HepG2 (cell line): Measurements from ENCODE around the gene ARFGEF2. TPM values are rescaled to one million over a fixed set of nuclear protein-coding genes. Genes with fewer than 3 reads are reported as not detected.

Experiments used
- ATF1 ChIP-seq: IDR thresholded peaks from 2 replicates; pipeline ENCODE4 v1.6.1; 2016; ENCODE audit warnings: mild to moderate bottlenecking, control low read depth
- ETV5 ChIP-seq: IDR thresholded peaks from 2 replicates; pipeline ENCODE4 v1.6.1; 2018; ENCODE audit warnings: missing biosample characterization, missing genetic modification reagents, inconsistent platforms, borderline replicate concordance
- FOXA1 ChIP-seq, 2 experiments: fragments of 450-650 bp in 1 of 2; sonication (generic) in 1 of 2; formaldehyde crosslinking in 1 of 2; IDR thresholded peaks; 2 replicates each; pipeline versions ENCODE4 v1.4.0 to v1.6.1; 2016 to 2020; ENCODE audit warnings: missing genetic modification reagents in 1 of 2
- FOXO1 ChIP-seq: sonication (generic); formaldehyde crosslinking; IDR thresholded peaks from 2 replicates; pipeline ENCODE4 v1.4.0; 2020; ENCODE audit warnings: missing genetic modification reagents
- GATA4 ChIP-seq: sonication (generic); IDR thresholded peaks from 2 replicates; pipeline ENCODE4 v1.6.1; 2016; ENCODE audit warnings: antibody characterized with exemption, low read depth, borderline replicate concordance
- HMG20A ChIP-seq: IDR thresholded peaks from 2 replicates; pipeline ENCODE4 v1.6.1; 2016; ENCODE audit warnings: borderline replicate concordance
- IRX3 ChIP-seq: sonication (generic); formaldehyde crosslinking; IDR thresholded peaks from 2 replicates; pipeline ENCODE4 v1.8.1; 2023; ENCODE audit warnings: mild to moderate bottlenecking, low read depth, missing genetic modification reagents, borderline replicate concordance
- LBX2 ChIP-seq: sonication (generic); formaldehyde crosslinking; IDR thresholded peaks from 2 replicates; pipeline ENCODE4 v1.5.0; 2020; ENCODE audit warnings: missing genetic modification reagents, mild to moderate bottlenecking, borderline replicate concordance
- MTERF4 ChIP-seq: sonication (generic); formaldehyde crosslinking; IDR thresholded peaks from 2 replicates; pipeline ENCODE4 v1.8.0; 2023; ENCODE audit warnings: mild to moderate bottlenecking, missing genetic modification reagents
- POLR2G ChIP-seq: fragments of 200-400 bp; formaldehyde crosslinking; IDR thresholded peaks from 2 replicates; pipeline ENCODE4 v1.6.1; 2018; ENCODE audit warnings: mild to moderate bottlenecking, low read depth, low read length, moderate library complexity
- RARA ChIP-seq: IDR thresholded peaks from 2 replicates; pipeline ENCODE4 v1.6.1; 2016; ENCODE audit warnings: missing genetic modification reagents, missing compliant biosample characterization
- RORA ChIP-seq: sonication (generic); formaldehyde crosslinking; IDR thresholded peaks from 2 replicates; pipeline ENCODE4 v1.5.0; 2020; ENCODE audit warnings: mild to moderate bottlenecking, missing genetic modification reagents, moderate library complexity
- SIN3A ChIP-seq: IDR thresholded peaks from 2 replicates; pipeline ENCODE4 v1.6.1; 2011; ENCODE audit warnings: low read depth, mild to moderate bottlenecking, control low read depth, low read length, borderline replicate concordance
- TMF1 ChIP-seq: sonication (generic); formaldehyde crosslinking; IDR thresholded peaks from 2 replicates; pipeline ENCODE4 v1.8.1; 2022; ENCODE audit warnings: low read depth, missing genetic modification reagents
- YEATS2 ChIP-seq: sonication (generic); formaldehyde crosslinking; IDR thresholded peaks from 2 replicates; pipeline ENCODE4 v1.4.0; 2020; ENCODE audit warnings: missing genetic modification reagents, borderline replicate concordance
- ZBTB25 ChIP-seq: IDR thresholded peaks from 2 replicates; pipeline ENCODE4 v1.6.1; 2018; ENCODE audit warnings: missing genetic modification reagents
- ZKSCAN1 ChIP-seq: fragments of 150-350 bp; IDR thresholded peaks from 2 replicates; pipeline ENCODE4 v1.6.1; 2014; ENCODE audit warnings: low read length
- ZMYM4 ChIP-seq: sonication (generic); formaldehyde crosslinking; IDR thresholded peaks from 2 replicates; pipeline ENCODE4 v1.8.1; 2023; ENCODE audit warnings: mild to moderate bottlenecking, missing genetic modification reagents
- ZNF10 ChIP-seq: sonication (generic); formaldehyde crosslinking; IDR thresholded peaks from 2 replicates; pipeline ENCODE4 v1.4.0; 2020; ENCODE audit warnings: mild to moderate bottlenecking, low read depth, missing genetic modification reagents, borderline replicate concordance
- ZNF274 ChIP-seq: sonication (generic); formaldehyde crosslinking; IDR thresholded peaks from 2 replicates; pipeline ENCODE4 v1.5.1; 2020; ENCODE audit warnings: mild to moderate bottlenecking, missing genetic modification reagents
- ZNF589 ChIP-seq: sonication (generic); formaldehyde crosslinking; conservative IDR thresholded peaks from 2 replicates; pipeline ENCODE4 v1.8.0; 2022; ENCODE audit warnings: mild to moderate bottlenecking, moderate library complexity, missing genetic modification reagents
- ZNF780A ChIP-seq: sonication (generic); formaldehyde crosslinking; IDR thresholded peaks from 2 replicates; pipeline ENCODE4 v1.8.0; 2022; ENCODE audit warnings: mild to moderate bottlenecking, missing genetic modification reagents, moderate library complexity
- ZNF788 ChIP-seq: sonication (generic); formaldehyde crosslinking; IDR thresholded peaks from 2 replicates; pipeline ENCODE4 v1.5.0; 2020; ENCODE audit warnings: mild to moderate bottlenecking, missing genetic modification reagents, borderline replicate concordance
- polyA plus RNA-seq, 8 experiments: library from polyadenylated mRNA; depleted of rRNA in 3 of 8; stranded (reverse) in 7 of 8; unstranded in 1 of 8; fragments of >200 nt; fragmentation: Illumina TruSeq in 4 of 8; extraction: Trizol in 4 of 8; gene quantifications; 2 replicates each; pipeline versions ENCODE4 v1.2.1 to v1.2.3, GENCODE V29; 2011 to 2016; ENCODE audit warnings: low read depth in 4 of 8, missing spikeins in 1 of 8, mixed read lengths in 1 of 8; ENCODE audit not compliant: insufficient read depth in 1 of 8
- total RNA-seq, 5 experiments: library from RNA; depleted of rRNA; stranded (reverse); fragments of >200 nt; fragmentation: Illumina TruSeq; extraction: Trizol; gene quantifications; 2 replicates each; pipeline ENCODE4 v1.2.3, GENCODE V29; 2016; ENCODE audit warnings: low read depth in 1 of 5
- TF ChIP-seq, protein P1 (sequence below): IDR thresholded peaks from 2 replicates; pipeline ENCODE4 v1.6.1; 2016; ENCODE audit warnings: mild to moderate bottlenecking
- TF ChIP-seq, protein P2 (sequence below): sonication (generic); formaldehyde crosslinking; IDR thresholded peaks from 2 replicates; pipeline ENCODE4 v1.8.0; 2022; ENCODE audit warnings: missing genetic modification reagents, mild to moderate bottlenecking, inconsistent platforms, borderline replicate concordance

Gene ARFGEF2
- total and polyA plus RNA-seq, 2 of the 13 experiments (the other 11 are each of a cell fraction or from before 2014, with no cell fraction given): 44.0 to 60.8 TPM

- TF ChIP-seq FOXA1 (IDR thresholded peaks at IDR 0.05): no peak
- TF ChIP-seq FOXA1 (CRISPR knock-in tag; IDR thresholded peaks at IDR 0.05): peak; percentile 50; the same call in 1 of the 2 replicates
- TF ChIP-seq ZNF274: peak; percentile 96
- peak; percentile 89 for TF ChIP-seq ZNF788
- TF ChIP-seq, protein P1, sequence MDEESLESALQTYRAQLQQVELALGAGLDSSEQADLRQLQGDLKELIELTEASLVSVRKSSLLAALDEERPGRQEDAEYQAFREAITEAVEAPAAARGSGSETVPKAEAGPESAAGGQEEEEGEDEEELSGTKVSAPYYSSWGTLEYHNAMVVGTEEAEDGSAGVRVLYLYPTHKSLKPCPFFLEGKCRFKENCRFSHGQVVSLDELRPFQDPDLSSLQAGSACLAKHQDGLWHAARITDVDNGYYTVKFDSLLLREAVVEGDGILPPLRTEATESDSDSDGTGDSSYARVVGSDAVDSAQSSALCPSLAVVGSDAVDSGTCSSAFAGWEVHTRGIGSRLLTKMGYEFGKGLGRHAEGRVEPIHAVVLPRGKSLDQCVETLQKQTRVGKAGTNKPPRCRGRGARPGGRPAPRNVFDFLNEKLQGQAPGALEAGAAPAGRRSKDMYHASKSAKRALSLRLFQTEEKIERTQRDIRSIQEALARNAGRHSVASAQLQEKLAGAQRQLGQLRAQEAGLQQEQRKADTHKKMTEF (CRISPR knock-in tag): peak; percentile 97
- no peak; the same call in 1 of the 2 replicates for TF ChIP-seq ATF1 (CRISPR knock-in tag)
- TF ChIP-seq ETV5: no peak; the same call in 1 of the 2 replicates
- TF ChIP-seq LBX2: peak; percentile 93
- TF ChIP-seq, protein P2, sequence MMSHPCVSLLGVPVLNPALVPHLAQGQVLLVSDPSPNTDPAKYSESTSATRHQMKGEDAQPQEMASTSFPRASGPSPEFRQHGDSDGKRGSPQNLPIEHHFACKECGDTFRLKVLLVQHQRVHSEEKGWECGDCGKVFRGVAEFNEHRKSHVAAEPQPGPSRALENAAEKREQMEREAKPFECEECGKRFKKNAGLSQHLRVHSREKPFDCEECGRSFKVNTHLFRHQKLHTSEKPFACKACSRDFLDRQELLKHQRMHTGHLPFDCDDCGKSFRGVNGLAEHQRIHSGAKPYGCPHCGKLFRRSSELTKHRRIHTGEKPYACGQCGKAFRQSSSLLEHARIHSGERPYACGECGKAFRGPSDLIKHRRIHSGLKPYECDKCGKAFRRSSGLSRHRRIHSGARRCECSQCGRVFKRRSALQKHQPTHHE (CRISPR knock-in tag): peak; percentile 95; the same call in 1 of the 2 replicates
- TF ChIP-seq GATA4: peak; percentile 65
- peak; percentile 23; the same call in 1 of the 2 replicates for TF ChIP-seq ZBTB25 (CRISPR knock-in tag)
- no peak for TF ChIP-seq ZKSCAN1
- TF ChIP-seq HMG20A (CRISPR knock-in tag): no peak
- peak; percentile 35; the same call in 1 of the 2 replicates for TF ChIP-seq ZMYM4 (CRISPR knock-in tag)
- peak; percentile 97 for TF ChIP-seq ZNF589
- peak; percentile 72; the same call in 1 of the 2 replicates for TF ChIP-seq SIN3A
- TF ChIP-seq ZNF10: no peak
- peak; percentile 39 for TF ChIP-seq FOXO1 (CRISPR knock-in tag)
- no peak for TF ChIP-seq RORA (CRISPR knock-in tag)
- peak; percentile 95 for TF ChIP-seq POLR2G
- peak; percentile 49; the same call in 1 of the 2 replicates for TF ChIP-seq RARA (CRISPR knock-in tag)
- 0 out of 2 replicates have a peak, but pooled peaks have one; percentile 92 for TF ChIP-seq IRX3 (CRISPR knock-in tag)
- TF ChIP-seq TMF1 (CRISPR knock-in tag): no peak; the same call in none of the 2 replicates
- TF ChIP-seq MTERF4: peak; percentile 97
- TF ChIP-seq YEATS2: peak; percentile 62
- TF ChIP-seq ZNF780A (CRISPR knock-in tag): peak; percentile 96; the same call in 1 of the 2 replicates
These were observed 124.8 kb downstream of the ARFGEF2 start, which contains the start of gene CSE1L (continued) for GRCh38 chr20:49046087-49046900.
